OCI-LY3 (cell line): Measurements from ENCODE around the gene CCDC201.

Experiments used
- CTCF ChIP-seq: fragments of 200-600, 300-600 bp; sonication (generic); IDR thresholded peaks from 2 replicates; pipeline ENCODE4 v1.5.1; 2014; ENCODE audit warnings: antibody characterized with exemption, low read length, low read depth
- EZH2phosphoT487 ChIP-seq: fragments of 200-600 bp; shearing (Covaris generic); IDR thresholded peaks from 2 replicates; pipeline ENCODE4 v1.6.1; 2018; ENCODE audit warnings: antibody characterized with exemption, mixed run types, low read depth

DNA sequence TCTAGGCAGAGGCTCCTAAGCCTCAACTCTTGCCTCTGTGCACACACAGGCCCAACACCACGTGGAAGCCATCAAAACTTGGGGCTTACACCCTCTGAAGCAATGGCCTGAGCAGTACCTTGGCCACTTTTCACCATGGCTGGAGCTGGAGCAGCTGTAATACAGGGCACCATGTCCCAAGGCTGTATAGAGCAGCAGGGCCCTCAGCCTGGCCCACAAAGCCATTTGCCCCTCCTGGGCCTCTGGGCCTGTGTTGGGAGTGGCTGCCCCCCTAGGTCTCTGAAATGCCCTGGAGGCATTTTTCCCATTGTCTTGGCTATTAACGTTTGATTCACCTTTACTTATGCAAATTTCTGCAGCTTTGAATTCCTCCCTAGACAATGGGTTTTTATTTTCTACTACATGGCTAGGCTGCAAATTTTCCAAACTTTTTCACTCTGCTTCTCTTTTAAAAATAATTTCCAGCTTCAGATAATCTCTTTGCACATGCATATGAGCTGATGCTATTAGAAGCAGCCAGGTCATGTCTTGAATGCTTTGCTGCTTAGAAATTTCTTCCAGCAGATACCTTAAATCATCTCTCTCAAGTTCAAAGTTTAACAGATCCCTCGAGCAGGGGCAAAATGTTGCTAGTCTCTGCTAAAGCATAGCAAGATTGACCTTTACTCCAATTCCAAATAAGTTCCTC is 5.7 kb upstream of the CCDC201 start:
- TF ChIP-seq CTCF (no peak), EZH2phosphoT487 (no peak)
